HL-60 (cell line): ENCODE data around the gene LIPG.

Source experiments
- CTCF ChIP-seq: IDR thresholded peaks from one replicate; pipeline ENCODE4 v1.5.1; 2011; ENCODE audit warnings: low read length, control low read depth, inconsistent platforms; ENCODE audit not compliant: insufficient read depth
- GABPA ChIP-seq: IDR thresholded peaks from 2 replicates; pipeline ENCODE4 v1.6.1; 2012; ENCODE audit warnings: low read depth
- POLR2AphosphoS5 ChIP-seq: IDR thresholded peaks from 2 replicates; pipeline ENCODE4 v1.6.1; 2012; ENCODE audit warnings: low read depth
- REST ChIP-seq: IDR thresholded peaks from 2 replicates; pipeline ENCODE4 v1.6.1; 2012; ENCODE audit warnings: low read depth; ENCODE audit not compliant: insufficient replicate concordance

- TF ChIP-seq POLR2AphosphoS5 (no peak), CTCF (no peak), GABPA (no peak), REST (no peak)
These were observed 68.4 kb downstream of the LIPG start for GRCh38 chr18:49630246-49630699.
